A549 (cell line): ENCODE results near the gene EXPH5.

Experiments
- MAFK ChIP-seq: fragments of 450-650 bp; IDR thresholded peaks from 2 replicates; pipeline ENCODE4 v1.6.1; 2014; ENCODE audit not compliant: partially characterized antibody
- PHF8 ChIP-seq: fragments of 200-600 bp; sonication (generic); IDR thresholded peaks from 2 replicates; pipeline ENCODE4 v1.6.1; 2016; ENCODE audit warnings: low read depth, mild to moderate bottlenecking, antibody characterized with exemption, moderate library complexity, borderline replicate concordance

DNA sequence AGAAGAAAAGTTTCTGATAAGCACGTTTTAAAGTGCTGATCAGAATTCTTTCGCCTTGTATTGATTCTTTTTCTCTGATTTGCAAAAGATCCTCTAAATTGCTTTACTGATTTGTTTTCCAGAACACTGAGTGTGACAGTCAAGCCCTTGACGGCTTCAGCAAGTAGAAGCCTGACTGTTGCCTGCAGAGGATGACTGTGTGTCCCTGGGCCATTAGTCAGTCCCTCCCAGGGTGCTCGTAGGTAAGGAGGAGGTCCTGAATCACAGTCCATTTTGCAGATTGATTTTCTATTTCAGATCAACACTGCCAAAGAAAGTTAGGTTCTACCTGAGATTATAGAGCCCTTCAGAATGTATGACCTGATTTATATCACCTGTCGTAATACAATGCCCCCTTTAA is 56.8 kb downstream of the EXPH5 start:
- no peak for TF ChIP-seq PHF8
- TF ChIP-seq MAFK, result no peak
